OCI-LY3 (cell line): ENCODE measurements around the gene SPECC1.

Experiments used
- EZH2phosphoT487 ChIP-seq: fragments of 200-600 bp; shearing (Covaris generic); IDR thresholded peaks from 2 replicates; pipeline ENCODE4 v1.6.1; 2018; ENCODE audit warnings: antibody characterized with exemption, mixed run types, low read depth
- TF ChIP-seq, protein P1 (sequence below): fragments of 200-600, 300-600 bp; sonication (generic); IDR thresholded peaks from 2 replicates; pipeline ENCODE4 v1.5.1; 2014; ENCODE audit warnings: antibody characterized with exemption, low read length, low read depth

DNA sequence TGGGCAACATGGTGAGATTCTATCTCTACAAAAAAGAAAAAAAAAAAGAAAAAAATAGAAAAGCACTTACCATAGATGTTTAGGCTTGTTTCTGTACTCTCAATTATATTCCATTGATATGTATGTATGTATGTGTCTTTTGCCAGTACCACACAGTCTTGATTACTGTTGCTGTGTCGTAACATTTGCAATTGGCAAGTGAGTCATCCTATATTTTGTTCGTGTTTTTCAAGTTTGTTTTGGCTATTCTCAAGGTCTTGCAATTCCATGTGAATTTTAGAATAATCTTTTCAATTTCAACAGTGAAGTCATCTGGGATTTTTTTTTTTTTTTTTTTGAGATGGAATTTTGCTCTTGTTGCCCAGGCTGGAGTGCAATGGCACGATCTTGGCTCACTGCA is 19.3 kb downstream of the SPECC1 start:
- TF ChIP-seq, protein P1, sequence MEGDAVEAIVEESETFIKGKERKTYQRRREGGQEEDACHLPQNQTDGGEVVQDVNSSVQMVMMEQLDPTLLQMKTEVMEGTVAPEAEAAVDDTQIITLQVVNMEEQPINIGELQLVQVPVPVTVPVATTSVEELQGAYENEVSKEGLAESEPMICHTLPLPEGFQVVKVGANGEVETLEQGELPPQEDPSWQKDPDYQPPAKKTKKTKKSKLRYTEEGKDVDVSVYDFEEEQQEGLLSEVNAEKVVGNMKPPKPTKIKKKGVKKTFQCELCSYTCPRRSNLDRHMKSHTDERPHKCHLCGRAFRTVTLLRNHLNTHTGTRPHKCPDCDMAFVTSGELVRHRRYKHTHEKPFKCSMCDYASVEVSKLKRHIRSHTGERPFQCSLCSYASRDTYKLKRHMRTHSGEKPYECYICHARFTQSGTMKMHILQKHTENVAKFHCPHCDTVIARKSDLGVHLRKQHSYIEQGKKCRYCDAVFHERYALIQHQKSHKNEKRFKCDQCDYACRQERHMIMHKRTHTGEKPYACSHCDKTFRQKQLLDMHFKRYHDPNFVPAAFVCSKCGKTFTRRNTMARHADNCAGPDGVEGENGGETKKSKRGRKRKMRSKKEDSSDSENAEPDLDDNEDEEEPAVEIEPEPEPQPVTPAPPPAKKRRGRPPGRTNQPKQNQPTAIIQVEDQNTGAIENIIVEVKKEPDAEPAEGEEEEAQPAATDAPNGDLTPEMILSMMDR: no peak
- no peak for TF ChIP-seq EZH2phosphoT487
